LNCAP (cell line): ENCODE measurements around the gene BAZ2B.

Source experiments
- TF ChIP-seq, protein P1 (sequence below): fragments of 450-650 bp; IDR thresholded peaks from 2 replicates; pipeline ENCODE4 v1.5.1; 2017; ENCODE audit warnings: mild to moderate bottlenecking

Gene BAZ2B

DNA sequence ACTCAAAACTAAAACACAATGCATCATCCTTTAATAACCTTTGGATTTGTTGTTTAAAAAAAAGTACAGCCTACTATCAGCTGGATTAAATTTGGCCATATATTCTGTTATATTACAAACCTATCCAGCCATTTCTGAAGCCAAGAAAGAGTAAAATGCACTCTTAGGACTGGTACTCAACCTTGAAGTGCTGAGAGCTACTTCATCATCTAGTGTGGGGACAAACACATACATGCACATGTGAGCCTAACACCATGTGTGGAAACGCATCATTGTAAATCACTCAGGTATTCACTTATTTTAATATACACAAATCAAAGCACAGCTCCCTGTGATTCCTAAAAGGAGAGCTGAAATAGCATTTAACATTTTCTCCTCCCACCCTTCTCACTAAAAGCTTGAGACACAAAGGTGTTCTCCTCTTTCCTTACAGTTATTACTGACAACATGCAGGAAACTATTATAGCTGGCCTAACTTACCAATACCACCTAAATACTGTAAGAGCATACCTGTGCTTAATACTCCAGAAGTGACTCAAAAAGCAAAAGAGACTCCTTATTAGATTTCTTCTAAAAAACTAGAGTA lies 7.5 kb downstream of the BAZ2B start:
- TF ChIP-seq, protein P1, sequence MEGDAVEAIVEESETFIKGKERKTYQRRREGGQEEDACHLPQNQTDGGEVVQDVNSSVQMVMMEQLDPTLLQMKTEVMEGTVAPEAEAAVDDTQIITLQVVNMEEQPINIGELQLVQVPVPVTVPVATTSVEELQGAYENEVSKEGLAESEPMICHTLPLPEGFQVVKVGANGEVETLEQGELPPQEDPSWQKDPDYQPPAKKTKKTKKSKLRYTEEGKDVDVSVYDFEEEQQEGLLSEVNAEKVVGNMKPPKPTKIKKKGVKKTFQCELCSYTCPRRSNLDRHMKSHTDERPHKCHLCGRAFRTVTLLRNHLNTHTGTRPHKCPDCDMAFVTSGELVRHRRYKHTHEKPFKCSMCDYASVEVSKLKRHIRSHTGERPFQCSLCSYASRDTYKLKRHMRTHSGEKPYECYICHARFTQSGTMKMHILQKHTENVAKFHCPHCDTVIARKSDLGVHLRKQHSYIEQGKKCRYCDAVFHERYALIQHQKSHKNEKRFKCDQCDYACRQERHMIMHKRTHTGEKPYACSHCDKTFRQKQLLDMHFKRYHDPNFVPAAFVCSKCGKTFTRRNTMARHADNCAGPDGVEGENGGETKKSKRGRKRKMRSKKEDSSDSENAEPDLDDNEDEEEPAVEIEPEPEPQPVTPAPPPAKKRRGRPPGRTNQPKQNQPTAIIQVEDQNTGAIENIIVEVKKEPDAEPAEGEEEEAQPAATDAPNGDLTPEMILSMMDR: no peak

DNA sequence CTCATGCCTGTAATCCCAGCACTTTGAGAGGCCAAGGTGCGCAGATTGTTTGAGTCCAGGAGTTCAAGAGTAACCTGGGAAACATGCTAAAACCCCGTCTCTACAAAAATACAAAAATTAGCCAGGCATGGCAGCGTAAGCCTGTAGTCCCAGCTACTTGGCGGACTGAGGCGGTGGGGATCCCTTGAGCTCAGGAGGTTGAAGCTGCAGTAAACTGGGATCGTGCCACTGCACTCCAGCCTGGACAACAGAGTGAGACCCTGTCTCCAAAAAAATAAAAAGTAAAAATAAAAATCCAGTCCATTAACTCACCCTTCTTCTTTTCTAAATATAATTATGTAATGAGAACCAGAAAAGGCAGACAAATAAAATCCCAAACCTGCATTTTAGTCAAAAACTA lies 8.2 kb downstream of the BAZ2B start:
- TF ChIP-seq, protein P1: no peak

DNA sequence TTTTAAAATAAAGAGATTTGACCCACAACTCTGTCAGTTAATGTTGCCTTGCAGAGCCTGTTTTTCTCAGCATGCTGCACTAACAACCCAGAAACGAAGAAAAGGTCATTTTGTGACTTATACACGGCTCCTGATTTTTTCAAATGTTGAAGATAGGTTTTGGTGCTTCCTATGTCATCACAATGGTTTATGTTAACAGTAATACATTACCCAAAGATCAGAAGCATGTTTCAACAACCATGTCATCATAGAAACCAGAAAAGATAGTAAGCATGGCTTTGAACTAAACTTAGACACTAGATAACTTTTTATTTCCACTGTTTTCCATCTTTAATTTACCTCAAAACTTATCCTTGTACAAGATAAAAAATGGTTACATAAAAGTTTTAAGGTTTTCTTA lies 10.1 kb downstream of the BAZ2B start:
- TF ChIP-seq, protein P1: no peak

DNA sequence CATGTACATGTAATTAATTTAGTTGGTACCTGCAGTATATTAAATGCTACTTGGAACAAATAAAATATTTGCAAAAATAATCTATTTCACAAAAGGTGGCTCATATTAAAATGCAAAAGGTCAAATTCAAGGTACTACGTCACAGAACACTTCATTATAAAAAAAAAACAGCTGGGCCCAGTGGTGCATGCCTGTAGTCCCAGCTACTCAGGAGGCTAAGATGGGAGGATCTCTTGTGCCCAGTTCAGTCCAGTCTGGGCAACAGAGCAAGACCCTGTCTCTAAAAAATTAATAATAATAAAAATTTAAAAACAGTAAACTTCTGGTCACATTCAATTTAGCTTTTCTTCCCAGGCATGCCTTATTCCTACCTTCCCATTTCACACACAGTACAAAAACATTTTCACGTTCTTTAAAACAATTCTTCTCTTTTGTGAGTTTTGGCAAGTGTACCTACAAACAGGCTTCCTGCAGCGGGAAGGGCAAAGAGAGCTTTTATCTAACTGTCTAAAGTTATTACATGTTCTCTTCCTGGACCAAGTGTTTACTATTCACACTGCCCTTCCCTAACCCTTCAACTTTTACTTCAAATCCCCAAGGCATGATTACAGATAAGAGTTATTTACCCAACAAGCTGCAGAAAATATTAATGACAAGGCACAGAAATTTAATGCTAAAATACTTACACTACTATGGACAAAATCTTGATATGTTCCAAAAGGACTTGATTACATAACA lies 10.7 kb downstream of the BAZ2B start:
- TF ChIP-seq, protein P1: no peak

DNA sequence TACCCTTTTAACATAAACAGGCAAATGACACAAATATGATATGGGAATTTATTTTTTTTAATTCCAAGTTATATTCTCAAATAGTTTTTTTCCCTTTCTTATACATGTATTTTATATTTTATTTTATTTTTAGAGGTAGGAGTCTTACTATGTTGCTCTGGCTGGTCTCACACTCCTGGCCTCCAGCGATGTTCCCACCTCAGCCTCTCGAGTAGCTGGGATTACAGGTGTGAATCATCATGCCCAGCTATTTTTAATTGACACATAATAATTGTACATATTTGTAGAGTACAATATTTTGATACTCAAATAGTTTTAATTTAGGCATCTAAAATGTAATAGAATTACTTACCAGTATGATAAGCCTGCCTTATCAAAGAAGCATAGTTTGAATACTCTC lies 12.2 kb downstream of the BAZ2B start:
- TF ChIP-seq, protein P1: no peak

DNA sequence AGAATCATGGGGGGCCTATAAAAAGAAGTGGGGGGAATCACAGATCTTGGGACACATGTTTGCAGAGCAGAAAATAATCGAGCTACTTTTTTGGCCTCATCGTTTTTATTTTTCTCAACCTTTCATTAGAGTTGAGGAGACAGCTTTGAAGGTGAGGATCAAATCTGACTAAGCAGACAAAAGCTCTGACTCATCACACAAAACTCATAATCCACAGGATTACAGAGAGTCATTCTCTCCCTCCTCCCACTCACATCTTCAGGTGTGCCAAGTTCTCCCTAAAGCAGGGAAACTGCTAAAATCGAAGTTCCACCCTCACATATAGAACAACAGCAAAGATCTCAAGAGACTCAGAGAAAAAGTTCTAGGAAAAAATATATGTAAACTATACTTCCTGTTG lies 15.6 kb downstream of the BAZ2B start:
- TF ChIP-seq, protein P1: no peak

DNA sequence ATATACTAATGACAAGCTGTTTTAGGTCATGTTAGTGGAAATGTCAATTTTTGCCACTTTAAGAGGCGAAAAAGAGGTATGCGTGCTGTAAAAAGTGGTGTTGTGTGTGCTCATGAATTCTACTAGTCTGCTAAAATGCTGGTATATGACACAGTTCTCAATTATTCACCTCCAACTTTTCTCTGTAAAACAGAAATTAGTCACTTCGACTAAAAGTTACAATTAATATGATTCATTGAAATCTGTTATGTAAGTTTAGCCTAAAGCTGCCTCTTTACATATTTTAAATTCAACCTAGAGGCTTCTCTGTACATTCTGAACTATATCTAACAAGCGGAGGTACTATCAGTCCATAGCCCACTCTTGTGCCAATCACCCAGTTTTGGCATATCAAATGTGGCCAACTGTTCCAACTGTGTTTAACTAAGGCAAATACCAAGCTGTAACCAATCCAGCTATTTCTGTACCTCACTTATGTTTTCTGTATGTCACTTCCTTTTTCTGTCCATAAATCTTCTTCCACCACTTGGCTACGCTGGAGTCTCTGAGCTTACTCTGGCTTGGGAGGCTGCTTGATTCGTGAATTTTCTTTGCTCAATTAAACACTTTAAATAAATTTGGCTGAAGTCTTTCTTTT lies 20.8 kb downstream of the BAZ2B start:
- TF ChIP-seq, protein P1: no peak
